OCI-LY7 (cell line): ENCODE measurements around the gene ZNF420. TPM values are rescaled to one million over a fixed set of nuclear protein-coding genes. Genes with fewer than 3 reads are reported as not detected.

Experiments used
- BruUV-seq: library from RNA; stranded (reverse); fragments of 400-500 nt; replicated peaks from 2 replicates; lab custom pipeline; 2021; lab: Mats Ljungman, UMichigan
- CTCF ChIA-PET: fragments of 300-600 bp; sonication (Branson Sonifier 250); formaldehyde crosslinking; loops from one replicate; lab custom pipeline; 2022; ENCODE audit warnings: antibody characterized with exemption; ENCODE audit not compliant: unreplicated experiment; lab: Charles Lee
- POLR2A ChIA-PET: fragments of 300-600 bp; sonication (Branson Sonifier 250); formaldehyde crosslinking; loops from one replicate; lab custom pipeline; 2022; ENCODE audit warnings: antibody characterized with exemption; lab: Charles Lee
- DNase-seq: peaks from one replicate; pipeline ENCODE4 v3.0.0-alpha.2; 2015; ENCODE audit warnings: low spot score
- H2AFZ ChIP-seq: fragments of 200-600 bp; sonication (generic), shearing (Covaris generic); 2 replicates; pipeline ENCODE4 v1.6.1; 2014; ENCODE audit warnings: mild to moderate bottlenecking, antibody characterized with exemption, low read length, moderate library complexity
- H3K27ac ChIP-seq: fragments of 200-600 bp; sonication (generic); 2 replicates; pipeline ENCODE4 v1.5.1; 2014; ENCODE audit warnings: mixed run types, low read depth, mild to moderate bottlenecking, moderate library complexity, low read length, inconsistent platforms; ENCODE audit not compliant: poor library complexity, severe bottlenecking
- H3K36me3 ChIP-seq: fragments of 200-600 bp; sonication (generic); 2 replicates; pipeline ENCODE4 v1.6.1; 2014; ENCODE audit warnings: mild to moderate bottlenecking, antibody characterized with exemption, low read length, moderate library complexity, mixed read lengths; ENCODE audit not compliant: insufficient read depth
- H3K4me1 ChIP-seq: fragments of 200-600 bp; sonication (generic); 2 replicates; pipeline ENCODE4 v1.5.1; 2014; ENCODE audit warnings: mild to moderate bottlenecking, low read length; ENCODE audit not compliant: insufficient read depth, poor library complexity, severe bottlenecking
- H3K4me2 ChIP-seq: fragments of 200-600 bp; sonication (generic); 2 replicates; pipeline ENCODE4 v1.6.1; 2014; ENCODE audit warnings: mild to moderate bottlenecking, low read length
- H3K4me3 ChIP-seq: fragments of 200-600 bp; sonication (generic); 2 replicates; pipeline ENCODE4 v1.5.1; 2014; ENCODE audit warnings: mild to moderate bottlenecking, low read depth, low read length; ENCODE audit not compliant: poor library complexity, severe bottlenecking
- H3K79me2 ChIP-seq: fragments of 200-600 bp; sonication (generic); 2 replicates; pipeline ENCODE4 v1.6.1; 2016; ENCODE audit warnings: low read depth, mild to moderate bottlenecking, low read length, moderate library complexity, mixed read lengths; ENCODE audit not compliant: insufficient read depth
- H3K9me2 ChIP-seq: fragments of 200-600 bp; sonication (generic); 2 replicates; pipeline ENCODE4 v1.6.1; 2016; ENCODE audit warnings: mild to moderate bottlenecking, low read length, mixed read lengths; ENCODE audit not compliant: insufficient read depth
- H3K9me3 ChIP-seq: fragments of 200-600 bp; sonication (generic); 2 replicates; pipeline ENCODE4 v1.6.1; 2014; ENCODE audit warnings: mild to moderate bottlenecking, mixed run types, low read length, mixed read lengths
- H4K20me1 ChIP-seq: fragments of 200-600 bp; sonication (generic); 2 replicates; pipeline ENCODE4 v1.6.1; 2014; ENCODE audit warnings: mild to moderate bottlenecking, antibody characterized with exemption, low read length, moderate library complexity, mixed read lengths; ENCODE audit not compliant: insufficient read depth
- CTCF ChIP-seq: fragments of 200-600 bp; sonication (generic); conservative IDR thresholded peaks from 2 replicates; pipeline ENCODE4 v1.5.1; 2014; ENCODE audit warnings: mild to moderate bottlenecking, antibody characterized with exemption, low read length, moderate library complexity, mixed read lengths
- EZH2phosphoT487 ChIP-seq: fragments of 200-600 bp; sonication (generic); IDR thresholded peaks from 2 replicates; pipeline ENCODE4 v1.6.1; 2018; ENCODE audit warnings: low read depth, borderline replicate concordance, mild to moderate bottlenecking, mixed run types, antibody characterized with exemption, low read length, moderate library complexity, mixed read lengths
- intact Hi-C: fragments of 100-400 bp; cut with micrococcal nuclease; formaldehyde crosslinking; loops from one replicate; pipeline ENCODE4 v1.10.0; 2022; ENCODE audit not compliant: unreplicated experiment
- total RNA-seq, 2 experiments: library from RNA; depleted of rRNA in 1 of 2; stranded (reverse); fragments of >200 nt in 1 of 2; shearing (Covaris generic) in 1 of 2; gene quantifications; 2 replicates each; pipeline ENCODE4 v1.2.3, GENCODE V29; 2014 to 2022

The ZNF420 gene
- total RNA-seq, 2 experiments from 2014 or later, result 8.8 to 11.0 TPM

DNA sequence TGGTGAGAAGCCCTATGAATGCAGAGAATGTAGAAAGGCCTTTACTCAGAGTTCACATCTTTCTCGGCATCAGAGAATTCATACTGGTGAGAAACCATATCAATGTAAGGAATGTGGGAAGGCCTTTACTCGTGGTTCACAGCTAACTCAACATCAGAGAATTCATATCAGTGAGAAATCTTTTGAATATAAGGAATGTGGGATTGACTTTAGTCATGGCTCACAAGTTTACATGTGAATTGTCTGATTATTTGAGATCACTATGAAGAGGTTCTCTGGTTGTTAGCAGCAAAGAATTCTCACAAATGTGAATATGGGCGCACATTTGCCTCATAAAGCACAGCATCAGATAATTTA lies 50.6 kb downstream of the ZNF420 start:
- H3K4me1 ChIP-seq, result no peaks in the 10 kb centered on the region
- ChIA-PET CTCF (no interaction called here), POLR2A (no interaction called here)
- BruUV-seq, result no TSS peak
- no peaks in the 10 kb centered on the region for H3K79me2 ChIP-seq
- H3K4me2 ChIP-seq, result no peak overlapping the region
- H3K4me3 ChIP-seq, result no peak overlapping the region
- TF ChIP-seq CTCF (no peak), EZH2phosphoT487 (no peak)
- no peaks in the 10 kb centered on the region for H3K9me2 ChIP-seq
- H4K20me1 ChIP-seq, result no peaks in the 10 kb centered on the region
- no peak overlapping the region for H2AFZ ChIP-seq
- no peak for DNase-seq
- intact Hi-C loops, result no loop called here
- H3K9me3 ChIP-seq, result peaks cover 77% of the 10 kb centered on the region
- H3K27ac ChIP-seq, result no peak overlapping the region
- H3K36me3 ChIP-seq, result peaks cover 45% of the 10 kb centered on the region

- Histone ChIP-seq H3K27ac (no peak overlapping the region), H3K4me3 (no peak overlapping the region), H4K20me1 (no peaks in the 10 kb centered on the region), H3K4me1 (no peaks in the 10 kb centered on the region), H3K9me2 (no peaks in the 10 kb centered on the region), H3K4me2 (no peak overlapping the region), H3K79me2 (no peaks in the 10 kb centered on the region), H3K9me3 (peaks cover 34% of the 10 kb centered on the region), H2AFZ (no peak overlapping the region), H3K36me3 (no peaks in the 10 kb centered on the region)
- no TSS peak for BruUV-seq
- ChIA-PET POLR2A (no interaction called here), CTCF (no interaction called here)
- intact Hi-C loops, result no loop called here
- no peak for DNase-seq
- no peak for TF ChIP-seq CTCF
Measured at GRCh38 chr19:37136111-37136510, 57.9 kb downstream of the ZNF420 start.

- POLR2A ChIA-PET, result no interaction called here
- DNase-seq, result no peak
- H3K79me2 ChIP-seq, result no peaks in the 10 kb centered on the region
- H3K27ac ChIP-seq, result no peak overlapping the region
- intact Hi-C loops, result no loop called here
- no peaks in the 10 kb centered on the region for H3K9me3 ChIP-seq
- H3K36me3 ChIP-seq, result peaks cover 9% of the 10 kb centered on the region
- CTCF ChIA-PET, result no interaction called here
- no peak overlapping the region for H3K4me2 ChIP-seq
- no peak overlapping the region for H3K4me3 ChIP-seq
- no peaks in the 10 kb centered on the region for H4K20me1 ChIP-seq
- no peaks in the 10 kb centered on the region for H3K4me1 ChIP-seq
- TF ChIP-seq CTCF (no peak), EZH2phosphoT487 (no peak)
- no peaks in the 10 kb centered on the region for H3K9me2 ChIP-seq
- BruUV-seq, result no TSS peak
- no peak overlapping the region for H2AFZ ChIP-seq
Measured at GRCh38 chr19:37148214-37148613, 70.0 kb downstream of the ZNF420 start.
